HPDE6-E6E7 (cell line): Measurements from ENCODE around the gene TECPR2.

ENCODE experiments used
- DNase-seq: peaks from one replicate; pipeline ENCODE4 v3.0.0; 2011; ENCODE audit warnings: missing footprints; ENCODE audit errors: extremely low spot score

TECPR2 gene

DNA sequence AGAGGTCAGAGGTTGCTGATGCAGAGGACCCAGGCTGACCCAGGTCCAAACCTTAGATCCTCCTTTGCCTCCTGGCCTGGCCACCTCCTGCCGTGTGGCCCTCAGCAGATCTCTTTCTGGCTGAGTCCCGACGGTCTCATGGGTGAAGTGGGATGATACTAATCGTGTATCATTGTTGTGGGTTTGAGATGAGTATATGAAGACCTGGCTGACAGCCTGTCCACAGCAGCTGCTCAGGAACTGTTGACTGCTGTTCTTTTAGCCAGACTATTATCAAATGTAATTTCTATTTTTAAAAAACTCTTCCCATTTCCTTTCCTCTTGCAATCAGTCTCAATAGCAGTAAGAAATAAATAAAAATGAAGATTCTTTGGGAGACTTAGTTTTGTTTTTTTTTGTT, 101.3 kb downstream of the TECPR2 start:
- no peak for DNase-seq

DNA sequence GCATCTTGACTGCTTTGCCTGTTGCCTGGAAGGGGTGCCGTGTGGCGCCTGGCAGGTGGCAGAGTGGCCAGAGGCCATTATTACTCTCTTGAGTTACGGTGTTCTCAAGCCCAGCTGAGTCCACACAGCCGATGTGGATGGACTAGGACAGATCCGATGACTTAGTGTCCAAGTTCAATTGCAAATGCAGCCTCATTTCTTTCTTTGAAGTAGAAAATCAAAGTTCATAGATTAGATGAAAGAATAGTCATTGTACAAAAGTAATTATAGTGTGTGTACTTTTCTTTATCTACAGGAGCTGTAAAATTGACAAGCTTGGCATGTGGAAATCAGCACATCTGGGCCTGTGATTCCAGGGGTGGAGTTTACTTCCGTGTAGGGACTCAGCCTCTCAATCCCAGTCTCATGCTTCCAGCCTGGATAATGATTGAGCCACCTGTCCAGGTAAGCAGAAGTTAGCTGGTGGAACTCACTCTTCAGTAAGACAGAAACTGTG, 102.2 kb downstream of the TECPR2 start:
- no peak for DNase-seq

DNA sequence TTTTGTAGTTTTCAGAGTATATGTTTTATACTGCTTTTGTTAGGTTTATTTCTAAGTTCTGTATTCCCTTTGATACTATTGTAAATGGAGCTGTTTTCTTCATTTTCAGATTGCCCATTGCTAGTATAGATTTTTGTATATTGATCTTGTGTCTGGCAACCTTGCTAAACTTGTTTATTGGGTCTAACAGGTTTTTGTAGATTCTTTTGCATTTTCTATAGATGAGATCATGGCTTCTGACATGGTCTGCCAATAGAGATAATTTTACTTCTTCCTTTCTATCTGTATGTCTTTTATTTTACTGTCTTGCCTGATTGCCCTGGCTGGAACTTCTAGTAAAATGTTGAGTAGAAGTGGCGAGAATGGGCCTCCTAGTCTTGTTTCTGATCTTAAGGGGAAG, 106.5 kb downstream of the TECPR2 start:
- no peak for DNase-seq

DNA sequence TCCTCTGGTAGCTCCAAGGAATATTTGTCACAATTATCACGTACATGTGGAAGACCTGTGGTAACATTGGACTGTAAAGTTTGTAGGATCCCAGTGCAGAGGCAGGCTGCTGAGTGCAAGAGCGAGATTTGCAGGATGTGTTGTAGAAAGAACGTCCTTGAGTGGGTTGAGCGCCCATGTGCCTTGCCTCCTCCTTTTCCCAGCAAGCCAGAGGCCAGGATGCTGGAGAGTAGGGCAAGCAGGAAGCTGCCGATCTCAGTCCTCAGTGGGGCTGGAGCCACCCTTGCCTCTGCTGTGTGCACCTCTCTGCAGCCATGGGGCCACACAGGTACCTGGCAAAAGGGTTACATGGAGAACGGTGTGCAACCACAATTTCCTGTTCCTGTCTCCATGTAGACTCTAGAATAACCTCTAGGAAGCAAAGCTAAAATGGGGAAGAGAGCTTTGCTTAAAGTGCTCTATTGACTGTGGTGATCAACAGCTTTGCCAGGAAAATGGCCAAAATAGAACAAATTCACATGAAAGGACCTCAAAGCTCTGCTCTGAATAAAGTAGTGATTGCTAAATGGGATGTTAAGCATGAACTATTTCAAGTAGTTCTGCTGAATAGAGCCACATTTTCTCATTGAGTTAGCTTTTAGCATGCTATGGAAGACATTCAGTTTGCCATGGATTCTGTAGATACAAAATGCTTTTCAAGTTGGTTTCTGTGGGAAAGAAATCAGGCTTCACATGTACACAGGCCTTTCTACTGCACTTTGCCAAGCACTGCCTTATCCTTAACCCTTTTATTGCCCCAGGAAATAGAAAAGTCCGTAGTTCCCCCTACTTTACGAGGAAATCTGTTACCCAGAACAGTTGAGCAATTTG, 109.4 kb downstream of the TECPR2 start:
- DNase-seq, result no peak

DNA sequence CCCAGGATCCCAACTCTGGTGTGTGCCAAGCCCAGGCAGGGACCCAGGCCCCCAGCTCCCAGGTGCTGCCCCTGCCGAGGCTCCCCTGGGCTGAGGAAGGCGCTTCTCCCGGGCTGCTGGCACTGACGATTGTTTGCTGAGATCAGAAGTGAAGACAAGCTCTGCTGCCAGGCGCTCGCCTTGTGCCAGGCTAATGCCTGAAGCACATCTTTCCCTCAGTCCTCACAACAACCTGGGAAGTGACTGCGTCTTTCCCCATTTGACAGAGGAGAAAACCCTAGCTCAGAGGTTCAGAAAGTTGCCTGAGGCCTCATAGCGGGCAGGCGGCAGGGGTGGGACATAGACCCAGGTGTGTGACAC, 110.0 kb downstream of the TECPR2 start:
- no peak for DNase-seq

DNA sequence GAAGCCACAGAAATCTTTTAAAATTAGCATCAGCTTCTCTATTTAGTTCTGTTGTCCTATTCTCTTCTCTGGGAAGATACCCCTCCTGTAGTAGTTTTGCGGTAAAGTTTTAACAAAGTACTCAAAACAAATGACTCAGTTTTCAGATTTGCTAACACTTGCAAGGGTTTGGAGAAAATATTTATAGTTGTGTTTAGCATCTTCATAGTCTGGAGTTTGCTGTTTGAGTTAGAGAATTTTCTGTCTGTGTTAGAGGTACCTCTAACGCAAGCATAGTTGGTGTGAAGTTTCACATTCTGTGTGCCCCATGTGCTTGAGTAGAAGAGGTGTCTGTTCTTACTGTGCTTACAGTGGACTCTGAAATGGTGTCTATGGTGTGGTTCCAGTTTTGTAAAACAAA, 110.8 kb downstream of the TECPR2 start:
- no peak for DNase-seq

DNA sequence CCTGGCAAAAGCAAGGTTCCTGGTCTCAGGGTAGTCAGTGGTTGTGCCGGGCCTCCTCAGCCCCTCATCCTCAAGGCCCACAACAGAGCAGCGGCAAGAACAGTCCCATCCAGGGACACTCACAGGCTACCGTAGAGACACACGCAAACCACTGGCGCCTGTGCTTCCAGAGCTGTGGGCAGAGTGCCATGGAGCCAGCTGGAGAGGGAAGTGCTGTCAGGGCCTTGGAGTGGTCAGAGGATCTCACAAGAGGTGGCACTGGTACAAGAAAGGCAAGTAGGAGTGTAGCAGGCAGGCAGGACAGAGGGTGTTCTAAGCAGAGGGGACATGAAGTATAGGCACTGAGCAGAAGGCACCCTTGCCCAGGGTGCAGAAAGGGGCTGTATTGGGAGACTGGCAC, 112.2 kb downstream of the TECPR2 start:
- no peak for DNase-seq

DNA sequence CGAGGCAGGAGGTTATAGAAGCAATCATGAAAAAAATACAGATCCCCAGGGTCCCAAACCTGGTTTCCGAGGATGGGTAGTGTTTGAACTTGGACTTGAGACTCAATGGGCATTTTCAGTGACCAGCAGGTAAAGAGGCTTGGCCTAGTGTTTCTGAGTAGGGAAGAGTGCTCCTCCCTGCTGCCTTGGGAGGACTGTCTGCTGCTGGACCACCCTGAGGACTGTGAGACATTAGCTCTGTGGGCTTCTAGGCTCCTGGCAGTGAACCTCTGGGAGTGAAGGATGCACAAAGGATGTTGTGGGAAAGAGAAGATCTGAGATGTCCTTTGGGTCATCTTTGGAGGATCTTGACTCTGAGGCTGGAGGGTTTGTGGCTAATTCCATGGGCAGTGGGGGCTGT, 116.4 kb downstream of the TECPR2 start:
- DNase-seq, result no peak

DNA sequence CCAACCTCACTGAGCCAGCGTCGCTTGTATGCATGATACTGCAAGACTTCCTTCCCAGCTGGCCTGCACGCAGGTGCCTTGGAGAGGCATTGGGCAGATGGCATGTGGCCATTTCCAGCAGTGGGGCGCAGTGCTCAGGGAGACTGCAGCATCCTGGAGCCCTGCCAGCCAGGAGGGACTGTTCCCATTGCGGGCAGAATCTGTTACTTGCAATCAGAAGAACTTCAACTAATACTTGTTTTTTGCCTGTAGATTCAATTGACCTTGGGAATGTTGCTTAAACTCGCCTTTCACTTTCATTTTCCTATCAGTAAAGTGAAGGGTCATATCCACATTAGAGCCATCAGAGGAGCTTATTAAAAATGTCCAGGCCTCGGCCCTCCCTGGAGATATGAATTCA, 117.0 kb downstream of the TECPR2 start:
- DNase-seq, result no peak

DNA sequence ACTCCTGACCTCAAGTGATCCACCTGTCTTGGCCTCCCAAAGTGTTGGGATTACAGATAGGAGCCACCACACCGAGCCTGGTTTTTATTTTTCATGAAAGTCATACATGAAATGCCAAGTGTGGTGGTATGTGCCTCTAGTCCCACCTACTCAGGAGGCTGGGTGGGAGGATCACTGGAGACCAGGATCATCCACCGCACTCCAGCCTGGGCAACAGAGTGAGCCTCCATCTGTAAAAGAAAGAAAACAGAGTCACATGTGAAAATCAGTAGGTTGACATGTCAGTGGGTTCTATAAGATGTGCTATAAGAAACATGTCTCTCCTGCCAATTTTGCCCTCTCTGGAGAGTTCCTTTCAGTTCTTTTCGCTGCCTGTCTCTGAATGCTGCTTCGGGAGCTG, 118.6 kb downstream of the TECPR2 start:
- DNase-seq, result no peak

DNA sequence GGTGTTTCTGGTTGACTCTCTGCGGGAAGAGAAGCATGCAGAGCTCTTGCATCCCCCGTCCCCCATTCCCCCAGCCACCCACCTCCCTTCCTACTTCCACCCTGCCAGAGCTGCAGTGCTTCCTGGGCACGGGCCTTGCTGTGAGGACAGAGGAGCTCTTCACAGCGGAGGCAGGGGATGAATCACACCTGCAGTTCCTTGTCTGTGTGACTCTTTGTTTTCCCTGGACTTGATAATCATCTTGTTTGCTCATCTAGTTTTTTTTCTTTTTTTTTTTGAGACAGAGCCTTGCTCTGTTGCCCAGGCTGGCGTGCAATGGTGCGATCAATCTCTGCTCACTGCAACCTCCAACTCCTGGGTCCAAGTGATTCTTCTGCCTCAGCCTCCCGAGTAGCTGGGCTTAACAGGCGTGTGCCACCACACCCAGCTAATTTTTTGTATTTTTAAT, 119.1 kb downstream of the TECPR2 start:
- peak; percentile 87 for DNase-seq

DNA sequence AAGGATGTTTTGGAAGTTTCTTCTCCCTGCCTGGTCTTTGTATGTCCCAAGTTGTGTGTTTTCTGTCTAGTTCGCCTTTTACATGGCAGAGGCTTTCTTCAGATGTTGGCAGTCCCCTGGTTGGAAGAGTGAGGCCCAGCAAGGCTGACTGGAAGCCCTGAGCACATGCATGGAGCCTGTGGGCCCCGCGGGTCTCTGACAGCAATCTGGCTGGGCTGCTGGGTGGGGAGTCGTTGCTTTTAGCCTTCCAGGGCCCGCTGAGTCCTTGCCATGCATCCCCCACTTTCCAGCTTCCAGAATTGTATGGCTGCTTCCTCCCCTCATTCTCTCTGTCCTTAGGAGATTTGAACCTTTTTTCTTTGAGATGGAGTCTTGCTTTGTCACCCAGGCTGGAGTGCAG, 121.6 kb downstream of the TECPR2 start:
- no peak for DNase-seq

DNA sequence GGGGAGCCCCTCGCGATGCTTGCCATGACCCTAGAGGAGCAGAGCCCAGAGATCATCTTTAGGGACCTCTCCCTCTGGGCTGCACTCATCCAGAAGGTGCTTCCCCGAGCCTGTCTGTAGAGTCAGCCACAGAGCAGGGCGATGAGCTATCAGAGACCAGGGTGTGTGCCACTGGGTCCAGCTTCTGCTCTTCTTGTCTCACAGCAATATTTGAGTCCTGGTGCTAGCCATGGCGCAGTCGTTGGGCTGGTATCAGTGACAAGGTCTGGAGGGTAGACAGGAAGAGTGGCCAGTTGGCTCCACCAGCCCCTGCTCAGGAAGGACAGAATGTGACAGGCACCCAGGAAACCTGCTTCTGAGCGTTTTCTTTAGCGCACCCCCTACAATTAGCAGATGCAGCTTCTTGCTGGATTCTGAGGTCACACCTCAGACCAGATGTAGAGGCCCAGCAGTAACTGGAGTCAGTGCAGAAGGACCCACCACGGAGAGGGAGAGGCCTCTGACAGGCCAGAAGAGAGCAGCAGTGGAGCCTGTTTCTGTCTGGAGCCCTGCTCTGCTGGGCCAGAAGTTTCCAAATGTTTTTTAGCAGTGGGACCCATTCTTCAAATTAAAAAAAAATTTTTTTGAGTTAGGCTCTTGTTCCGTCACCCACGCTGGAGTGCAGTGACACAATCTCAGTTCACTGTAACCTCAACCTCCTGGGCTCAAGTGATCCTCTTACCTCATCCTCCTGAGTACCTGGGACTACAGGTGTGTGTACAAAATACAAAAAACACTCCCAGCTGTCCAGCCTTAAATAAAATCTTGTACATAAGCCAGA, 123.2 kb downstream of the TECPR2 start:
- DNase-seq, result no peak

DNA sequence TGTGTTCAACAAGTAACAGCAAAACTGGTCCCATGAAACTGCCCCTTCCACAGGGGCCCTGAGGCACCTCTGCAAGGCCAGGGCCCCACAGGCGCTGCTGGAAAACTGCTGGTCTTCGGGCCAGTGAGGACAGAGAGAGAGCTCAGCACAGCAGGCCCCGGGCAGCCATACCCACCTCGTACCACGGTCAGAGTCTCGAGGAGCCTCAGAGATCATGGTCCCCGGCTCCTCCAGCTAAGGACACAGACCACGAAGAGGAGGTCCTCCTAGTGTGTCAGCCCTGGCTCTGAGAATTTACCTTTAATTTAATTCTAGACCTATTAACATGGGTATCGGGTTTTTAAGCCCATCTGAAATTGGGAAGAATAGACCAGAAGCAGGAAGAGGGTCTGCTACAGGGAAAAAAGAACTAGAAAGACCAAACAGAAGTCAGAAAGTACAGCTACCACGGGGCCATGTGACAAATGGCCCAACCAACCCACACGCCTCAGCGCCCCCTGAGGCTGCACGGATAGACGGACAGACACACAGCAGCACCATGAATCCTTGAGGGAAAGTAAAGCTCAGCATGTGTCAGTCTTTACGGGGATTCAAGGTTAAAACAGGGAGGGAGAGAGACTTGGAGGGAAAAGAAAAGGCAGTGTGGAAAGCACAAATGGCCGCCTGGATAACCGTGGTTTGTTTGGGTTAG, 123.9 kb downstream of the TECPR2 start:
- no peak for DNase-seq

DNA sequence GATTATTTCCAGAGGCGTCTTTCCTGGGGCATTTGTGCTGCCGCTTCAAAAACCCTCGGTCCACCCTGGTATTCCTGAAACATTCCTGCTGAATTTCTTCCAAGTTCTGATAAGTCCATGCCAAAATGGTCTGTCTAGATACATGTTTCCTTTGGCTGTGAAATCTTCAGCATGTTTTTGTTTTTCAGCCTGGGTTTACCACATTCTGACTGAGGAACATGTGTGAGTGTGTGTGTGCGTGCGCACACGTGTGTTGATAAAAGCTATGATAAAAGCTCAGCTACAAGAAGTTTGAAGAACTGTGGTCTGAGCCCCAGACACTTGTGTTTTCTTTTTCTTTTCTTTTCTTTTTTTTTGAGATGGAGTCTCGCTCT, 124.5 kb downstream of the TECPR2 start:
- no peak for DNase-seq

DNA sequence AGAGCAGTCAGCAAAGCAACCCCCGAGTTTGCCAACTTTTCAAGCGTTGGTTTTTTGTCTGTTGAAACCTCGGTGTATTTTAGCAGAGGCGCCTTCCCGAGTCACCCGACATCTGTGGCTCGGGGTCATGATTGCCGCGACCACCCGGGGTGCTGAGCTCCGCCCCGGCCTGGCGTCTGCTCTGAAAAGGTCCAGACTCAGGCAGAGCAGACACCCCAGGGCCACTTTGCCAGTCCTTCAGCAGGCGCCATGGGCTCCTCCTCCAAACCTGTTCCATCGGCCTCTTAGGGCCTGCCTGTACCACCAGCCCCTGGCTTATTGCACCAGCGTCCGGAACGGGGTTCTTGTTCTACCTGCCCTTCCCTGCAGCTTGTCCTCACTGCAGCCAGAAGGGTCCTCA, 127.7 kb downstream of the TECPR2 start:
- no peak for DNase-seq

DNA sequence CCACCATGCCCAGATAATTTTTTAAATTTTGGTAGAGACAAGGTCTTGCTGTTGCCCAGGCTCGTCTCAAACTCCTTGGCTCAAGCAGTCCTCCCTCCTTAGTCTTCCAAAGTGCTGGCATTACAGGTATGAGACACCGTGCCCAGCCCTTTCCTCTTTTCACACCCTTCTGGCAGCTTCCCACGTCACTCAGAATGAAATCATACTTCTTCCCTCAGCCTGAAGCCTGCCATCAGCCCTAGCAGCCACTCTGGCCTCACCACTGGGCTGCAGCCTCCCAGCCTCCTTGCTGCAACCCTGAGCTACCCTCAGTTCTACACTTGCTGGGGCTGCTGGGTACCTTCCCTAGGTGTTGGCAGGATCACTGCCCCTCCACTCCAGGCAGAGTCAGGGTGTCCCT, 128.6 kb downstream of the TECPR2 start:
- peak; percentile 49 for DNase-seq

DNA sequence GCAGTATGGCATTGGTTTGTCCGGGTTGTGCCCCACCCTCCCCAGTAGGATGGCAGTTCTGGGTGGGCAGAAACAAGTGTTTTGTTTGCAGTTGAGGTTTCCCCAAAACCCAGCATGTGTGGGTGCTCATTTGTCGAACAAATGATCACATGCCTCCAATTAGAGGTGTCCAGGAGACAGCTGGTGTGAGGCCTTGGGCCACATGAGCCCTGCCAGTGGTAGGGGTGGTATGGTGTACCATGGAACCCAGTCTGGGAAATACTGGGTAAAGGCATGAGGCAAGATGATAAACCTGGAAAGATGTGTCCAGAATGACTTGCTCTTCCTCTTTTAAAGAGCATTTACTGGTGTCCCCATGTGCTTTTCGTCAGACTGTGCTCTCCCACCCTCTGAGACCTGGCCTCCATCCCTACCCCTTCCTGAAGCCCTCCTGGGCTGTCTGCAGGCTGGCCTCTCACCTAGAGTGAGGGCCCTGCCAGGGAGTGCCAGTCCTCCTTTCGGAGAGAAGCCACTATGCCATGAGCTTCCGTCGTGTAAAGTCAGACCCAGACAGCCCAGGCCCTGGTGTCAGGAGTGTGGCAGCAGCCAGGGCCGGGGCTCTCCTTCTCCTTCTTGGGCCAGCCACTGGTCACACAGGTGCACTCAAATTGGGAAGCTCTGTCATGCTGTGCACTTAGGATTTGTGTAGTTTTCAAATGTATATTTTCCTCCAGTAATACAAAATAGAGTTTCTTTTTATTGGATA, 129.2 kb downstream of the TECPR2 start:
- DNase-seq, result no peak

DNA sequence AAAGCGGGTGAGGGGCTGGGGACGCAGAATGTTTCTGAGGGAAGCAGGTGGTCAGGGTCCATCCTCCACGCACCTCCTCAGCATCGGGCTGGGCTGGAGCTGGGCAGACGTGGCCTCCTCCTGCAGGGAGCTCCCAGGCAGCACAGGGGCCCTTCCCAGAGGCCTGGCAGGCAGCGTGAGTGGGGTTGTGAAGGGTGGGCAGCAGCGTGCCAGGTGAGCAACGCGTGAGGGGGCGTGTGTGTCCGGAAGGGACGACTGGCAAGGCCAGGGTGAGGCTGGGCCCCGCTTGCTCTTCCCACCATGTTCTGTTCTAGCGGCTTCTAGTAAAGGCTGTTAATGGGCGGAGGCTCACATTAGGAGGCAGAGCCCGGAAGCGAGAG, 129.8 kb downstream of the TECPR2 start:
- DNase-seq, result no peak

DNA sequence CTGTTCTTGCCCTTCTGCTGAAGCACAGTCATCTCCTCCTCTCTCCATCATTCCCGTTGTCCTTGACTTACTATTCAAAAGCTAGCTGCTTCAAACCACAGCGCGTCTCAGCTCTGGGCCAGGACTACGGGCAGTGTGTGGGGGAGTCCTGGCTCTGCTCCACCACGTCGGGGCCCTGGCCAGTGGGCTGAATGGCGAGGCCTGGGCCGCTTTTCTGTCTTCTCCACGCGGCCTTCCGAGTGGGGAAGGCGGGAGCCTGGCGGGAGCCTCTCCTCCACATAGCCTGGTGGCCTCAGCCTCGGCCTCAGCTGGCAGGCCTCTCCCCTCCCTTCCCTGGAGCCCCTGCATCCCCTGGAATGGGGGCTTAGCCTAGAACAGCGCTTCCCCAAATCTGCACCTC, 130.4 kb downstream of the TECPR2 start:
- no peak for DNase-seq

DNA sequence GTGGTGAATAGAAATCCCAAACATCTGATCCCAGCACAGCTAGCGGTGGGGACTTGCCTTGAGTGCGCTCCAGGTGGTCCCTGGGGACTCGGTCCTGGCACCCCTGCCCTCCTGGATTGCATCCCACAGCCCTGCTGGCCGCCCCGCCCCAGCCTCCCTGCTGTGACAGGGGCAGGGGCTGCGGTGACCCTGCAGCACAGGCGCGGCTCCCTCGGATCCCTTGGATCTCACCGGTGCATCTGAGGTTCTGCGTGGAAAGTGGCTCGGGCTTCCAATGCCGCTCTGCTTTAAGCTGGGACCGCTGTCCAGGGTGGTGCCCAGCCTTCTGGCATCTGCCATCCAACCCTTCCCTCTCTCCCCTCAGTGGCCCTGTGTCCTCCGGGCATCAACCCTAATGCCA, 130.8 kb downstream of the TECPR2 start:
- DNase-seq, result no peak
